ENCODE data around the gene S100B.
A peak's percentile ranks its signal among the peaks of the same experiment; 100 is the strongest.

S100B gene

GRCh38 chr21:46627726-46628125, 22.8 kb upstream of the S100B start:
- H3K4me1 ChIP-seq (ENCODE audit: control insufficient read depth, insufficient read depth, low read length, poor library complexity, severe bottlenecking): no peaks in the 10 kb centered on the region
- H3K27ac ChIP-seq (ENCODE audit: low read depth, low read length, severe bottlenecking): no peak overlapping the region
- H3K36me3 ChIP-seq (ENCODE audit: control insufficient read depth, insufficient read depth, low read length): no peaks in the 10 kb centered on the region
- 67 to 97% methylated on average over 3 to 4 of the region's 4 CpGs for WGBS, 2 experiments (ENCODE audit: insufficient coverage in 2 of 2)
- peaks cover 21% of the 10 kb centered on the region for H3K9me3 ChIP-seq (ENCODE audit: control insufficient read depth, low read length)
- no peak overlapping the region for H3K4me3 ChIP-seq (ENCODE audit: extremely low read depth, insufficient read depth, low read length, poor library complexity, severe bottlenecking)

- Histone ChIP-seq H3K27ac (ENCODE audit: low read depth, low read length, severe bottlenecking) (no peak overlapping the region), H3K9me3 (ENCODE audit: control insufficient read depth, low read length) (peaks cover 21% of the 10 kb centered on the region), H3K4me3 (ENCODE audit: extremely low read depth, insufficient read depth, low read length, poor library complexity, severe bottlenecking) (no peak overlapping the region), H3K4me1 (ENCODE audit: control insufficient read depth, insufficient read depth, low read length, poor library complexity, severe bottlenecking) (peaks cover under 1% of the 10 kb centered on the region), H3K36me3 (ENCODE audit: control insufficient read depth, insufficient read depth, low read length) (no peaks in the 10 kb centered on the region)
- WGBS, 2 experiments (ENCODE audit: insufficient coverage in 2 of 2): 68 to 86% methylated on average over 4 to 6 of the region's 6 CpGs
These were observed 22.2 kb upstream of the S100B start for GRCh38 chr21:46626975-46627501.

GRCh38 chr21:46626536-46626935, 21.7 kb upstream of the S100B start:
- H3K36me3 ChIP-seq (ENCODE audit: control insufficient read depth, insufficient read depth, low read length): no peaks in the 10 kb centered on the region
- H3K27ac ChIP-seq (ENCODE audit: low read depth, low read length, severe bottlenecking): no peak overlapping the region
- H3K9me3 ChIP-seq (ENCODE audit: control insufficient read depth, low read length): peaks cover 21% of the 10 kb centered on the region
- H3K4me3 ChIP-seq (ENCODE audit: extremely low read depth, insufficient read depth, low read length, poor library complexity, severe bottlenecking): no peak overlapping the region
- H3K4me1 ChIP-seq (ENCODE audit: control insufficient read depth, insufficient read depth, low read length, poor library complexity, severe bottlenecking): peaks cover 6% of the 10 kb centered on the region
- WGBS, 2 experiments (ENCODE audit: insufficient coverage in 2 of 2): 86 to 90% methylated on average over 6 to 7 of the region's 7 CpGs

GRCh38 chr21:46625759-46626158, 20.9 kb upstream of the S100B start:
- Histone ChIP-seq H3K27ac (ENCODE audit: low read depth, low read length, severe bottlenecking) (no peak overlapping the region), H3K9me3 (ENCODE audit: control insufficient read depth, low read length) (peaks cover 21% of the 10 kb centered on the region), H3K4me1 (ENCODE audit: control insufficient read depth, insufficient read depth, low read length, poor library complexity, severe bottlenecking) (peaks cover 8% of the 10 kb centered on the region), H3K36me3 (ENCODE audit: control insufficient read depth, insufficient read depth, low read length) (no peaks in the 10 kb centered on the region), H3K4me3 (ENCODE audit: extremely low read depth, insufficient read depth, low read length, poor library complexity, severe bottlenecking) (no peak overlapping the region)
- WGBS, 2 experiments (ENCODE audit: insufficient coverage in 2 of 2): no CpG with 5 or more reads among the region's 1 CpG

- Histone ChIP-seq H3K4me3 (ENCODE audit: extremely low read depth, insufficient read depth, low read length, poor library complexity, severe bottlenecking) (no peak overlapping the region), H3K36me3 (ENCODE audit: control insufficient read depth, insufficient read depth, low read length) (no peaks in the 10 kb centered on the region), H3K4me1 (ENCODE audit: control insufficient read depth, insufficient read depth, low read length, poor library complexity, severe bottlenecking) (peaks cover 19% of the 10 kb centered on the region), H3K27ac (ENCODE audit: low read depth, low read length, severe bottlenecking) (no peak overlapping the region), H3K9me3 (ENCODE audit: control insufficient read depth, low read length) (peaks cover 27% of the 10 kb centered on the region)
- WGBS, 2 experiments (ENCODE audit: insufficient coverage in 2 of 2): 94 to 95% methylated on average over 16 of the region's 16 CpGs
These were observed 19.2 kb upstream of the S100B start for GRCh38 chr21:46624050-46624449.

DNA sequence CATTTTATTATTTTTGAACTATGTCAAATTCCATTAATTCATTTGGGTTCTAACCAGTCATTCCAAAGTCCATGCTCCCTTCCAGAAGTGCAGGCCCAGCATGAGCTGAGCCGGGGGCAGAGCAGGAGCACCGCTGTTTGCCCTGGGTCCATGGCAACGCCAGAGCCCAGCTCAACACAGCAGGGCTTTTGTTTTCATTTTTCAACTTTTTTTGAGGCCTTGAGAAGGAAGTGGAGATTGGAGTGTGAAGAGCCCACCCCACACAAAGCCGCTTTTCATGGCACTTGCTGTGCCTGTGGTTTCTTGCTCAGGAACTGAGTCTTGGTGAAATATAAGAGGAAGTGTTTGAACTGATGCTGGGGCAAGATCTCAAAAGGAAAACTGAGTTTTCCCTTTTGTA, 17.3 kb upstream of the S100B start:
- Histone ChIP-seq H3K4me1 (ENCODE audit: control insufficient read depth, insufficient read depth, low read length, poor library complexity, severe bottlenecking) (peaks cover 19% of the 10 kb centered on the region), H3K4me3 (ENCODE audit: extremely low read depth, insufficient read depth, low read length, poor library complexity, severe bottlenecking) (no peak overlapping the region), H3K9me3 (ENCODE audit: control insufficient read depth, low read length) (peaks cover 27% of the 10 kb centered on the region), H3K36me3 (ENCODE audit: control insufficient read depth, insufficient read depth, low read length) (no peaks in the 10 kb centered on the region), H3K27ac (ENCODE audit: low read depth, low read length, severe bottlenecking) (peak overlapping the region; percentile 96)
- 0 to 65% methylated on average over 1 to 2 of the region's 4 CpGs for WGBS, 2 experiments (ENCODE audit: insufficient coverage in 2 of 2)

DNA sequence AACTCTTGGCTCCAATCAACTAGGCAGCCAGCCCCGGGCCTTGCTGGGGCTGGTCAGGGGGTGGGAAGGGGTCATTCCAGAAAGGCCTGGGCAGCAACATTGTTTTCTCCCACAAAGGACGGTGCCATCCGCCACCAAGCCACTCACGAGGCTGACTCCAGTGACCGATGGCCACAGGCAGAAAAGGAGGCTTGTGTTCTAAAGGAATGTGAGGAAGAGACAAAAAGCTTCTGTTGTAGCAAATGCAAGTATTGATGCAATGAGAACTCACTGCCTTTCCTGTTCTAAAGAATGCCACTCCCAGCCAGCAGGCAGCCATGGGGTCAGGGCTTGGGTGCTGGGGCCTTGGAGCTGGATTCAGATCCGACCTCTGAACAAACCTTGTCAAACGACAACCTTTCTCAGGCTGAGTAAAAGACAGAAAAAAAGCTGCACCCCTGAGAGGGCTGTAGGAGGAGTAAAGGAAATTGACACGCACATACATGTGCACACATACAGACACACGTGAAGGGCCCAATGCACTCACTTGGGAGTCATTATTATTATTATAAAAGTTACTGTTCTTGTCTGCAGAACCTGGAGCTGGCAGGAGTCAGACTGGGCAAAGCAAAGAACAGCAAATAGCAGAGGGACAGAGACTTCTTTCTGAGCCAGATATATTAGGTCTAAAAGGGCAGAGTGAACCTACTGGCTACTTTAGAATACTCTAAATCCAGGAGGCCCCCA, 16.7 kb upstream of the S100B start:
- Histone ChIP-seq H3K4me3 (ENCODE audit: extremely low read depth, insufficient read depth, low read length, poor library complexity, severe bottlenecking) (no peak overlapping the region), H3K27ac (ENCODE audit: low read depth, low read length, severe bottlenecking) (peak overlapping the region; percentile 96), H3K36me3 (ENCODE audit: control insufficient read depth, insufficient read depth, low read length) (no peaks in the 10 kb centered on the region), H3K9me3 (ENCODE audit: control insufficient read depth, low read length) (peaks cover 26% of the 10 kb centered on the region), H3K4me1 (ENCODE audit: control insufficient read depth, insufficient read depth, low read length, poor library complexity, severe bottlenecking) (peaks cover 19% of the 10 kb centered on the region)
- WGBS, 2 experiments (ENCODE audit: insufficient coverage in 2 of 2): 85 to 90% methylated on average over 4 to 6 of the region's 9 CpGs

DNA sequence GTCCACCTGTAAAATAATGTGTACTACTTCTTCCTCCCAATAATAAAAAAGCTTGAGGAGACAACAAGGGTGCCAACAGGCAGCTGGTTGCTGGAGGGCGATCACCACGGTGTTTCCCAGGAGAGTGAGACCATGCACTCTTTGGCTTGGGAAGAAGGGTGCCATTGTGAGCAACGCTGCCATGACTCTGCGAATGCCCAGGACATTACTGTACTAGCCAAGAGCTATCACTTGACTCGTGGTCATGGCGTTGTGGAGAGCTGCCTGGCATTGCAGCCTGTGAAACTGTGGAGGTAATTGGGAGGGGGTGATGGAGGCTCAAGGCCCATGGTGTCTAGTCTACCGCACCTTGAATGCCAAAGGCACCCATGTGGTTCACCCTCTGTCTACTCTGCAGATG, 16.0 kb upstream of the S100B start:
- no peak overlapping the region for H3K4me3 ChIP-seq (ENCODE audit: extremely low read depth, insufficient read depth, low read length, poor library complexity, severe bottlenecking)
- H3K27ac ChIP-seq (ENCODE audit: low read depth, low read length, severe bottlenecking): peak overlapping the region; percentile 96
- peaks cover 19% of the 10 kb centered on the region for H3K4me1 ChIP-seq (ENCODE audit: control insufficient read depth, insufficient read depth, low read length, poor library complexity, severe bottlenecking)
- H3K36me3 ChIP-seq (ENCODE audit: control insufficient read depth, insufficient read depth, low read length): no peaks in the 10 kb centered on the region
- WGBS, 2 experiments (ENCODE audit: insufficient coverage in 2 of 2): 97 to 98% methylated on average over 7 of the region's 7 CpGs
- H3K9me3 ChIP-seq (ENCODE audit: control insufficient read depth, low read length): peaks cover 19% of the 10 kb centered on the region

- peaks cover 10% of the 10 kb centered on the region for H3K9me3 ChIP-seq (ENCODE audit: control insufficient read depth, low read length)
- peaks cover 19% of the 10 kb centered on the region for H3K4me1 ChIP-seq (ENCODE audit: control insufficient read depth, insufficient read depth, low read length, poor library complexity, severe bottlenecking)
- H3K27ac ChIP-seq (ENCODE audit: low read depth, low read length, severe bottlenecking): no peak overlapping the region
- 82 to 88% methylated on average over 2 of the region's 2 CpGs for WGBS, 2 experiments (ENCODE audit: insufficient coverage in 2 of 2)
- no peak overlapping the region for H3K4me3 ChIP-seq (ENCODE audit: extremely low read depth, insufficient read depth, low read length, poor library complexity, severe bottlenecking)
- no peaks in the 10 kb centered on the region for H3K36me3 ChIP-seq (ENCODE audit: control insufficient read depth, insufficient read depth, low read length)
These were observed 15.0 kb upstream of the S100B start for GRCh38 chr21:46619846-46620245.

DNA sequence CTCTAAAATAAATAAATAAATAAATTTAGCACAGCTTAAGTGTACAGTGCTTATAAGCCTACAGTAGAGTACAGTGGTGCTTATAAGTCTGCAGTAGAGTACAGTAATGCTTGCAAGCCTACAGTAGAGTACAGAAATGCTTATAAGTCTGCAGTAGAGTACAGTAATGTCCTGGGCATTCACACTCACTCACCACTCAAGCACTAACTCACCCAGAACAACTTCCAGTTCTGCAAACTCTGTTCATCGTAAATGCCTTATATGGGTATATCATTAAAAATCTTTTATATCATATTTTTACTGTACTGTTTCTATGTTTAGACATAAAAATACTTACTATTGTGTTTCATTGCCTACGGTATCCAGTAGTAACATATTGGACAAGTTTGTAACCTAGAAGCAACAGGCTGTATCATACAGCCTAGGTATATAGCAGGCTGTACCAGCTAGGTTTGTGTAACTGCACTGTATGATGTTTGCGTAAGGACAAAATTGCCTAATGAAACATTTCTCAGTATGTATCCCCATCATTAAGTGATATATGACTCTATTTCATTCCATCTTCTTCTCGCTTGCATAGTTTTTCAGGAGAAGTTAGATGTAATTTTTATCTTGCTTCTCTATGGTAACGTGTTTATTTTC, 14.0 kb upstream of the S100B start:
- Histone ChIP-seq H3K27ac (ENCODE audit: low read depth, low read length, severe bottlenecking) (no peak overlapping the region), H3K9me3 (ENCODE audit: control insufficient read depth, low read length) (peaks cover 10% of the 10 kb centered on the region), H3K4me1 (ENCODE audit: control insufficient read depth, insufficient read depth, low read length, poor library complexity, severe bottlenecking) (peaks cover 19% of the 10 kb centered on the region), H3K36me3 (ENCODE audit: control insufficient read depth, insufficient read depth, low read length) (no peaks in the 10 kb centered on the region), H3K4me3 (ENCODE audit: extremely low read depth, insufficient read depth, low read length, poor library complexity, severe bottlenecking) (no peak overlapping the region)
- 94% methylated on average over 2 of the region's 5 CpGs; no CpG with 5 or more reads in 1 of the 2 experiments for WGBS, 2 experiments (ENCODE audit: insufficient coverage in 2 of 2)

Measured in mesodermal cell (in vitro differentiated cells).